Measurements from ENCODE around the gene CCDC158. TPM values are rescaled to one million over a fixed set of nuclear protein-coding genes. Genes with fewer than 3 reads are reported as not detected.

The CCDC158 gene
- total and polyA plus RNA-seq, 2 donors (not counting 1 experiment from before 2014, with no cell fraction given): not detected

GRCh38 chr4:76270244-76271175 is 150.4 kb downstream of the CCDC158 start:
- CTCF ChIA-PET: no interaction called here
- peaks cover 17% of the 10 kb centered on the region for H3K27me3 Mint-ChIP-seq
- Histone ChIP-seq H3K4me2 (replicated peaks; ENCODE audit: low read depth, low read length, poor library complexity, severe bottlenecking) (no peak overlapping the region), H3K4me3 (ENCODE audit: control extremely low read depth in 1 of 5, extremely low read depth in 1 of 5, insufficient read depth in 1 of 5, low read depth in 2 of 5, low read length in 4 of 5) (no peak overlapping the region), H3K9ac (ENCODE audit: low read length) (no peak overlapping the region), H3K9me3 (ENCODE audit: control extremely low read depth in 1 of 3, control insufficient read depth in 2 of 3, insufficient read depth in 1 of 3, low read length in 2 of 3) (no peaks in the 10 kb centered on the region), H3K36me3 (replicated peaks in 1 of 2; ENCODE audit: control extremely low read depth in 1 of 2, control insufficient read depth in 1 of 2, extremely low read depth in 1 of 2, insufficient read depth in 2 of 2, low read length in 1 of 2) (no peaks in the 10 kb centered on the region), H3K27me3 (replicated peaks in 1 of 4; ENCODE audit: control extremely low read depth in 1 of 4, control insufficient read depth in 3 of 4, insufficient read depth in 4 of 4, low read length in 3 of 4) (peaks cover 0 to 2% (median 0%) of the 10 kb centered on the region in 4 experiments), H4K20me1 (ENCODE audit: control insufficient read depth, insufficient read depth, low read length, poor library complexity, severe bottlenecking) (no peaks in the 10 kb centered on the region), H3K79me2 (ENCODE audit: control insufficient read depth, insufficient read depth, low read length) (no peaks in the 10 kb centered on the region), H2AFZ (ENCODE audit: insufficient read depth, low read depth, low read length, poor library complexity, severe bottlenecking) (no peak overlapping the region), H3K27ac (ENCODE audit: low read length in 2 of 2) (no peak overlapping the region), H3K4me1 (ENCODE audit: control insufficient read depth in 2 of 2, insufficient read depth in 2 of 2, low read length in 2 of 2) (no peaks in the 10 kb centered on the region)
- 85% methylated on average over 7 of the region's 11 CpGs for WGBS (ENCODE audit: insufficient coverage)
- no peak for ATAC-seq (ENCODE audit: low read depth)
- POLR2A ChIA-PET: no interaction called here
- no peak overlapping the region for H3K4me3 Mint-ChIP-seq
- H3K9me3 Mint-ChIP-seq (ENCODE audit: insufficient read depth): no peaks in the 10 kb centered on the region
- no peak overlapping the region for H3K27ac Mint-ChIP-seq
- H3K4me1 Mint-ChIP-seq: no peaks in the 10 kb centered on the region
- no peak for DNase-seq
- TF ChIP-seq CTCF (IDR thresholded peaks at IDR 0.05) (no peak), EZH2 (IDR thresholded peaks at IDR 0.05; ENCODE audit: borderline replicate concordance, insufficient read depth, low read depth, low read length, poor library complexity, severe bottlenecking) (no peak)
- intact Hi-C loops (cut with micrococcal nuclease): no loop called here

DNA sequence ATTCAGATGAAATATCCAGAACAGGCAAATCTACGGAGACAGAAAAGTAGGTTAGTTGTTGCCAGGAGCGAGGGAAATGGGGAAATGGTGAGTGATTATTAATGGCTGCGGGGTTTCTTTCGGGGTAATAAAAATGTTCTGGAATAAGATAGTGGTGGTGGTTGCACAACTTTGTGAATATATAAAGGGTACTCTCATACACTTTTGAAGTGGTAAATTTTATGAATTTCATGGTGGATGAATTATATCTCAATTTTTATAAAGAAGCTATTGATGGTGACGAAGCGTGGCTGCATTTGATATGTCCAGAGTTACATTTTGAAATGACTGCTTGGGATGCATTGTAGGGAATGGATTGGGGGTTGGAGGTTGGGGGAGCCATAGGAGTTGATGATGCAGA is 153.1 kb downstream of the CCDC158 start:
- Mint-ChIP-seq H3K27ac (no peak overlapping the region), H3K27me3 (peaks cover 18% of the 10 kb centered on the region), H3K4me3 (no peak overlapping the region), H3K9me3 (ENCODE audit: insufficient read depth) (no peaks in the 10 kb centered on the region), H3K4me1 (no peaks in the 10 kb centered on the region)
- no peak overlapping the region for H2AFZ ChIP-seq (ENCODE audit: insufficient read depth, low read depth, low read length, poor library complexity, severe bottlenecking)
- no peaks in the 10 kb centered on the region for H3K9me3 ChIP-seq (ENCODE audit: control extremely low read depth in 1 of 3, control insufficient read depth in 2 of 3, insufficient read depth in 1 of 3, low read length in 2 of 3)
- intact Hi-C loops (cut with micrococcal nuclease): no loop called here
- peaks cover 0 to 3% (median 0%) of the 10 kb centered on the region in 4 experiments for H3K27me3 ChIP-seq (replicated peaks in 1 of 4; ENCODE audit: control extremely low read depth in 1 of 4, control insufficient read depth in 3 of 4, insufficient read depth in 4 of 4, low read length in 3 of 4)
- ChIA-PET CTCF (no interaction called here), POLR2A (no interaction called here)
- H3K36me3 ChIP-seq (replicated peaks in 1 of 2; ENCODE audit: control extremely low read depth in 1 of 2, control insufficient read depth in 1 of 2, extremely low read depth in 1 of 2, insufficient read depth in 2 of 2, low read length in 1 of 2): no peaks in the 10 kb centered on the region
- no peak for ATAC-seq (ENCODE audit: low read depth)
- no peak overlapping the region for H3K9ac ChIP-seq (ENCODE audit: low read length)
- H3K27ac ChIP-seq (ENCODE audit: low read length in 2 of 2): no peak overlapping the region
- no peaks in the 10 kb centered on the region for H3K79me2 ChIP-seq (ENCODE audit: control insufficient read depth, insufficient read depth, low read length)
- no peak for DNase-seq
- no peaks in the 10 kb centered on the region for H4K20me1 ChIP-seq (ENCODE audit: control insufficient read depth, insufficient read depth, low read length, poor library complexity, severe bottlenecking)
- H3K4me3 ChIP-seq (ENCODE audit: control extremely low read depth in 1 of 5, extremely low read depth in 1 of 5, insufficient read depth in 1 of 5, low read depth in 2 of 5, low read length in 4 of 5): no peak overlapping the region
- H3K4me2 ChIP-seq (replicated peaks; ENCODE audit: low read depth, low read length, poor library complexity, severe bottlenecking): no peak overlapping the region
- no peak for TF ChIP-seq CTCF (IDR thresholded peaks at IDR 0.05)
- no peak for TF ChIP-seq EZH2 (IDR thresholded peaks at IDR 0.05; ENCODE audit: borderline replicate concordance, insufficient read depth, low read depth, low read length, poor library complexity, severe bottlenecking)
- H3K4me1 ChIP-seq (ENCODE audit: control insufficient read depth in 2 of 2, insufficient read depth in 2 of 2, low read length in 2 of 2): no peaks in the 10 kb centered on the region
- 96% methylated on average over 6 of the region's 6 CpGs for WGBS (ENCODE audit: insufficient coverage)

Data from B cell (primary cell).